GM12878 (cell line): ENCODE measurements around the gene TMEM266. TPM values are rescaled to one million over a fixed set of nuclear protein-coding genes. Genes with fewer than 3 reads are reported as not detected.

Experiments
- ATAC-seq: fragments of 200-7000 bp; cut with Tn5 transposase; 3 replicates; pipeline ENCODE4 v1.9.1; 2020; ENCODE audit warnings: mild to moderate bottlenecking, moderate library complexity
- BruUV-seq: library from RNA; stranded (reverse); fragments of 400-500 nt; replicated peaks from 2 replicates; lab custom pipeline; 2021; lab: Mats Ljungman, UMichigan
- CTCF ChIA-PET: fragments of 300-600 bp; sonication (Branson Sonifier 250); formaldehyde crosslinking; extraction: SDS; loops from one replicate; lab custom pipeline; 2021; ENCODE audit warnings: inconsistent platforms; lab: Yijun Ruan, JAX
- POLR2A ChIA-PET: fragments of 350-600 bp; formaldehyde crosslinking; extraction: SDS; loops from one replicate; lab custom pipeline; 2021; ENCODE audit warnings: inconsistent platforms; lab: Charles Lee
- RAD21 ChIA-PET: fragments of 300-600 bp; sonication (Branson Sonifier 250); formaldehyde crosslinking; loops from one replicate; lab custom pipeline; 2023; ENCODE audit warnings: antibody characterized with exemption; ENCODE audit not compliant: unreplicated experiment; lab: Charles Lee
- SMC1A ChIA-PET: fragments of 300-600 bp; sonication (Branson Sonifier 250); formaldehyde crosslinking; loops from one replicate; lab custom pipeline; 2023; ENCODE audit not compliant: unreplicated experiment, uncharacterized antibody; lab: Charles Lee
- DNase-seq: peaks from one replicate; pipeline ENCODE4 v3.0.0-alpha.2; 2011; ENCODE audit warnings: low read depth, low spot score
- FAIRE-seq: peaks from 3 replicates; lab custom pipeline; 2011; peaks lifted over from hg19 to GRCh38; lab: Jason Lieb, UNC
- H2AFZ ChIP-seq: 2 replicates; pipeline ENCODE4 v1.6.0; 2011; ENCODE audit warnings: low read depth, low read length, control low read depth; ENCODE audit not compliant: control insufficient read depth
- H3K27ac ChIP-seq: 2 replicates; pipeline ENCODE4 v1.5.1; 2011; ENCODE audit warnings: control low read depth; ENCODE audit not compliant: control insufficient read depth, insufficient read depth
- H3K27me3 ChIP-seq, 2 experiments: replicated peaks in 1 of 2; 2 replicates each; pipeline versions ENCODE4 v1.6.0 to v1.6.1; 2011; ENCODE audit warnings: low read length in 1 of 2; ENCODE audit not compliant: control insufficient read depth in 2 of 2, insufficient read depth in 2 of 2
- H3K36me3 ChIP-seq, 2 experiments: 2 replicates each; pipeline ENCODE4 v1.5.1; 2011; ENCODE audit warnings: low read length in 1 of 2; ENCODE audit not compliant: control insufficient read depth in 2 of 2, insufficient read depth in 2 of 2
- H3K4me1 ChIP-seq: 2 replicates; pipeline ENCODE4 v1.6.1; 2011; ENCODE audit warnings: mild to moderate bottlenecking, low read length, moderate library complexity, mixed read lengths; ENCODE audit not compliant: control insufficient read depth, insufficient read depth
- H3K4me2 ChIP-seq: 2 replicates; pipeline ENCODE4 v1.6.0; 2011; ENCODE audit warnings: control low read depth; ENCODE audit not compliant: control insufficient read depth, insufficient read depth
- H3K4me3 ChIP-seq: fragments of 200-600 bp; sonication (generic); 2 replicates; pipeline ENCODE4 v1.5.1; 2016
- H3K79me2 ChIP-seq: 2 replicates; pipeline ENCODE4 v1.6.0; 2011; ENCODE audit warnings: low read length; ENCODE audit not compliant: control insufficient read depth, insufficient read depth
- H3K9ac ChIP-seq: 2 replicates; pipeline ENCODE4 v1.8.0; 2011; ENCODE audit warnings: low read length, control low read depth, mixed read lengths; ENCODE audit not compliant: control insufficient read depth, insufficient read depth
- H3K9me3 ChIP-seq: replicated peaks from 3 replicates; pipeline ENCODE4 v1.5.1; 2011; ENCODE audit warnings: mild to moderate bottlenecking, low read length; ENCODE audit not compliant: control insufficient read depth, insufficient read depth
- H4K20me1 ChIP-seq: 2 replicates; pipeline ENCODE4 v1.6.0; 2011; ENCODE audit not compliant: control insufficient read depth, insufficient read depth
- EP300 ChIP-seq, 2 experiments: fragments of 150-350 bp in 1 of 2; IDR thresholded peaks; 2 replicates each; pipeline ENCODE4 v1.6.1; 2011 to 2012; ENCODE audit warnings: low read depth in 2 of 2, low read length in 2 of 2, borderline replicate concordance in 1 of 2, improper control_type of control experiment in 1 of 2, inconsistent platforms in 1 of 2; ENCODE audit not compliant: control insufficient read depth in 1 of 2
- FOS ChIP-seq: IDR thresholded peaks from 3 replicates; pipeline ENCODE4 v1.6.1; 2011; ENCODE audit warnings: borderline replicate concordance; ENCODE audit not compliant: insufficient read length; ENCODE audit errors: extremely low read depth
- MTA3 ChIP-seq: IDR thresholded peaks from 2 replicates; pipeline ENCODE4 v1.6.1; 2012; ENCODE audit warnings: low read length, inconsistent platforms, borderline replicate concordance
- SIX5 ChIP-seq: IDR thresholded peaks from 2 replicates; pipeline ENCODE4 v1.6.1; 2011; ENCODE audit warnings: mild to moderate bottlenecking, low read depth, low read length, moderate library complexity; ENCODE audit not compliant: severe bottlenecking
- WGBS: methylation state at CpG from one replicate; pipeline ENCODE4 v1.1.6; 2016; ENCODE audit warnings: low lambda C conversion rate; ENCODE audit not compliant: insufficient replicate concordance, insufficient coverage; ENCODE audit errors: missing lambda C conversion rate; 5-methylcytosine and 5-hydroxymethylcytosine counted together
- in situ Hi-C: fragments of 300-500 bp; cut with MboI; formaldehyde crosslinking; loops from 9 replicates; pipeline ENCODE4 v1.14.3; 2018; ENCODE audit warnings: mixed read lengths
- intact Hi-C: fragments of 100-400 bp; cut with micrococcal nuclease; formaldehyde crosslinking; loops from one replicate; pipeline ENCODE4 v1.14.2; 2022; ENCODE audit not compliant: unreplicated experiment
- polyA plus RNA-seq, 11 experiments: library from polyadenylated mRNA; depleted of rRNA in 4 of 11; unstranded in 6 of 11; stranded (reverse) in 5 of 11; fragments of >200 nt; fragmentation: Nextera tagmentation in 4 of 11; fragmentation: Illumina TruSeq in 1 of 11; extraction: Ambion mirVana in 4 of 11; extraction: Trizol in 1 of 11; gene quantifications; 1 replicate in 1 of 11; 2 replicates in 10 of 11; pipeline versions ENCODE4 v1.2.1 to v1.2.3, GENCODE V29; 2011 to 2016; ENCODE audit warnings: inconsistent platforms in 2 of 11, missing spikeins in 2 of 11, low read depth in 1 of 11
- total RNA-seq, 4 experiments: library from RNA; depleted of rRNA in 3 of 4; stranded (reverse); fragments of >200 nt in 3 of 4; fragmentation: Illumina TruSeq in 1 of 4; extraction: Trizol in 1 of 4; gene quantifications; 2 replicates each; pipeline versions ENCODE4 v1.2.1 to v1.2.3, GENCODE V29; 2013 to 2021
- TF ChIP-seq, protein P1 (sequence below): IDR thresholded peaks from 2 replicates; pipeline ENCODE4 v1.6.1; 2012; ENCODE audit warnings: mild to moderate bottlenecking, low read depth, low read length
- TF ChIP-seq, protein P2 (sequence below): fragments of 150-350 bp; IDR thresholded peaks from 2 replicates; pipeline ENCODE4 v1.6.1; 2016; ENCODE audit warnings: low read depth, low read length
- TF ChIP-seq, protein P3 (sequence below): IDR thresholded peaks from 2 replicates; pipeline ENCODE4 v1.6.1; 2012; ENCODE audit warnings: improper control_type of control experiment, low read depth, low read length; ENCODE audit not compliant: insufficient replicate concordance
- TF ChIP-seq, protein P4 (sequence below): IDR thresholded peaks from 2 replicates; pipeline ENCODE4 v1.6.1; 2011; ENCODE audit warnings: low read depth, low read length, improper control_type of control experiment, borderline replicate concordance

Gene TMEM266
- total and polyA plus RNA-seq, 10 of the 15 experiments (the other 5 are each of a cell fraction or from before 2014, with no cell fraction given), result 0.11 to 0.70 (median 0.39) TPM

DNA sequence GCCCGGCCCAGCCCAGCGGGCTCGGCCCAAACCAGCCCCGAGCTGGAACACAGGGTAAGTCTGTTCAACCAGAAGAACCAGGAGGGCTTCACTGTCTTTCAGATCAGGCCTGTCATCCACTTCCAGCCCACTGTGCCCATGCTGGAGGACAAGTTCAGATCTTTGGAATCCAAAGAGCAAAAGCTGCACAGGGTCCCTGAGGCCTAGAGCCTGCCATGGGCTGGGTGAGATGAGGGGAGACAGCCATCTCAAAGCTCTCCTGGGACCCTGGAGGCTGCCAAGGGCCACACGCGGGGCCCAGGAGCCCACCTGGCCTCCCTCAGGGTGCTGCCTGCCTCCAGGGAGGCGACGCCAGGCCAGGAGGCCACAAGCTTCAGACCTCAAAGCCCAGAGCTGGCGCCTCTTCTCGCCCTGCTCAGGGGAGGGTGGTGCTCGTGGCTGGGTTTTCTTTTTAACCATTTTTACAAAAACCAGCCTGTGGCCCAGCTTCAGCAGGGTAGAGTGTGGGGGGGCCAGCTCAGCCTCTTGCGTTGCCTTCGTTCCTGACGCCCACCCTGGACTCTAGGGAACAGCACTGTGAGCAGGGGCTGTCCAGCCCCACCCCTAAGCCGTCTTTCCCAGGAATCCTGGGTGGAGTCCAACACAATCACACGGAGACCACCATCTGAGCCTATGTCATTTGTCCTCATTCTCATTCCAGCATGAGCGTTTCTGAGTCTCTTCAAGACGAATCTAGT, 144.5 kb downstream of the TMEM266 start:
- H3K4me3 ChIP-seq, result no peak overlapping the region
- 95% methylated on average over 18 of the region's 18 CpGs for WGBS
- in situ Hi-C loops, result no loop called here
- H3K36me3 ChIP-seq, result peaks cover 3 to 5% of the 10 kb centered on the region in 2 experiments
- H3K9ac ChIP-seq, result no peak overlapping the region
- H3K4me1 ChIP-seq, result no peaks in the 10 kb centered on the region
- no peak for ATAC-seq
- H3K27me3 ChIP-seq, result no peaks in the 10 kb centered on the region
- intact Hi-C loops, result no loop called here
- no peak overlapping the region for H3K27ac ChIP-seq
- H3K79me2 ChIP-seq, result no peaks in the 10 kb centered on the region
- SMC1A ChIA-PET, result no interaction called here
- no peaks in the 10 kb centered on the region for H3K9me3 ChIP-seq
- no TSS peak for BruUV-seq
- no peak for DNase-seq
- no peak for FAIRE-seq
- no peaks in the 10 kb centered on the region for H4K20me1 ChIP-seq
- CTCF ChIA-PET, result no interaction called here
- RAD21 ChIA-PET, result no interaction called here
- POLR2A ChIA-PET, result no interaction called here
- no peak overlapping the region for H2AFZ ChIP-seq
- no peak overlapping the region for H3K4me2 ChIP-seq
- TF ChIP-seq SIX5 (no peak), MTA3 (no peak), FOS (no peak), EP300 (IDR thresholded peaks at IDR 0.05; ENCODE audit: borderline replicate concordance in 1 of 2, control insufficient read depth in 1 of 2, low read depth in 2 of 2, low read length in 2 of 2) (no peak)
- TF ChIP-seq, protein P1, sequence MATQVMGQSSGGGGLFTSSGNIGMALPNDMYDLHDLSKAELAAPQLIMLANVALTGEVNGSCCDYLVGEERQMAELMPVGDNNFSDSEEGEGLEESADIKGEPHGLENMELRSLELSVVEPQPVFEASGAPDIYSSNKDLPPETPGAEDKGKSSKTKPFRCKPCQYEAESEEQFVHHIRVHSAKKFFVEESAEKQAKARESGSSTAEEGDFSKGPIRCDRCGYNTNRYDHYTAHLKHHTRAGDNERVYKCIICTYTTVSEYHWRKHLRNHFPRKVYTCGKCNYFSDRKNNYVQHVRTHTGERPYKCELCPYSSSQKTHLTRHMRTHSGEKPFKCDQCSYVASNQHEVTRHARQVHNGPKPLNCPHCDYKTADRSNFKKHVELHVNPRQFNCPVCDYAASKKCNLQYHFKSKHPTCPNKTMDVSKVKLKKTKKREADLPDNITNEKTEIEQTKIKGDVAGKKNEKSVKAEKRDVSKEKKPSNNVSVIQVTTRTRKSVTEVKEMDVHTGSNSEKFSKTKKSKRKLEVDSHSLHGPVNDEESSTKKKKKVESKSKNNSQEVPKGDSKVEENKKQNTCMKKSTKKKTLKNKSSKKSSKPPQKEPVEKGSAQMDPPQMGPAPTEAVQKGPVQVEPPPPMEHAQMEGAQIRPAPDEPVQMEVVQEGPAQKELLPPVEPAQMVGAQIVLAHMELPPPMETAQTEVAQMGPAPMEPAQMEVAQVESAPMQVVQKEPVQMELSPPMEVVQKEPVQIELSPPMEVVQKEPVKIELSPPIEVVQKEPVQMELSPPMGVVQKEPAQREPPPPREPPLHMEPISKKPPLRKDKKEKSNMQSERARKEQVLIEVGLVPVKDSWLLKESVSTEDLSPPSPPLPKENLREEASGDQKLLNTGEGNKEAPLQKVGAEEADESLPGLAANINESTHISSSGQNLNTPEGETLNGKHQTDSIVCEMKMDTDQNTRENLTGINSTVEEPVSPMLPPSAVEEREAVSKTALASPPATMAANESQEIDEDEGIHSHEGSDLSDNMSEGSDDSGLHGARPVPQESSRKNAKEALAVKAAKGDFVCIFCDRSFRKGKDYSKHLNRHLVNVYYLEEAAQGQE, result no peak
- TF ChIP-seq, protein P2, sequence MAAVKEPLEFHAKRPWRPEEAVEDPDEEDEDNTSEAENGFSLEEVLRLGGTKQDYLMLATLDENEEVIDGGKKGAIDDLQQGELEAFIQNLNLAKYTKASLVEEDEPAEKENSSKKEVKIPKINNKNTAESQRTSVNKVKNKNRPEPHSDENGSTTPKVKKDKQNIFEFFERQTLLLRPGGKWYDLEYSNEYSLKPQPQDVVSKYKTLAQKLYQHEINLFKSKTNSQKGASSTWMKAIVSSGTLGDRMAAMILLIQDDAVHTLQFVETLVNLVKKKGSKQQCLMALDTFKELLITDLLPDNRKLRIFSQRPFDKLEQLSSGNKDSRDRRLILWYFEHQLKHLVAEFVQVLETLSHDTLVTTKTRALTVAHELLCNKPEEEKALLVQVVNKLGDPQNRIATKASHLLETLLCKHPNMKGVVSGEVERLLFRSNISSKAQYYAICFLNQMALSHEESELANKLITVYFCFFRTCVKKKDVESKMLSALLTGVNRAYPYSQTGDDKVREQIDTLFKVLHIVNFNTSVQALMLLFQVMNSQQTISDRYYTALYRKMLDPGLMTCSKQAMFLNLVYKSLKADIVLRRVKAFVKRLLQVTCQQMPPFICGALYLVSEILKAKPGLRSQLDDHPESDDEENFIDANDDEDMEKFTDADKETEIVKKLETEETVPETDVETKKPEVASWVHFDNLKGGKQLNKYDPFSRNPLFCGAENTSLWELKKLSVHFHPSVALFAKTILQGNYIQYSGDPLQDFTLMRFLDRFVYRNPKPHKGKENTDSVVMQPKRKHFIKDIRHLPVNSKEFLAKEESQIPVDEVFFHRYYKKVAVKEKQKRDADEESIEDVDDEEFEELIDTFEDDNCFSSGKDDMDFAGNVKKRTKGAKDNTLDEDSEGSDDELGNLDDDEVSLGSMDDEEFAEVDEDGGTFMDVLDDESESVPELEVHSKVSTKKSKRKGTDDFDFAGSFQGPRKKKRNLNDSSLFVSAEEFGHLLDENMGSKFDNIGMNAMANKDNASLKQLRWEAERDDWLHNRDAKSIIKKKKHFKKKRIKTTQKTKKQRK, result no peak
- TF ChIP-seq, protein P3, sequence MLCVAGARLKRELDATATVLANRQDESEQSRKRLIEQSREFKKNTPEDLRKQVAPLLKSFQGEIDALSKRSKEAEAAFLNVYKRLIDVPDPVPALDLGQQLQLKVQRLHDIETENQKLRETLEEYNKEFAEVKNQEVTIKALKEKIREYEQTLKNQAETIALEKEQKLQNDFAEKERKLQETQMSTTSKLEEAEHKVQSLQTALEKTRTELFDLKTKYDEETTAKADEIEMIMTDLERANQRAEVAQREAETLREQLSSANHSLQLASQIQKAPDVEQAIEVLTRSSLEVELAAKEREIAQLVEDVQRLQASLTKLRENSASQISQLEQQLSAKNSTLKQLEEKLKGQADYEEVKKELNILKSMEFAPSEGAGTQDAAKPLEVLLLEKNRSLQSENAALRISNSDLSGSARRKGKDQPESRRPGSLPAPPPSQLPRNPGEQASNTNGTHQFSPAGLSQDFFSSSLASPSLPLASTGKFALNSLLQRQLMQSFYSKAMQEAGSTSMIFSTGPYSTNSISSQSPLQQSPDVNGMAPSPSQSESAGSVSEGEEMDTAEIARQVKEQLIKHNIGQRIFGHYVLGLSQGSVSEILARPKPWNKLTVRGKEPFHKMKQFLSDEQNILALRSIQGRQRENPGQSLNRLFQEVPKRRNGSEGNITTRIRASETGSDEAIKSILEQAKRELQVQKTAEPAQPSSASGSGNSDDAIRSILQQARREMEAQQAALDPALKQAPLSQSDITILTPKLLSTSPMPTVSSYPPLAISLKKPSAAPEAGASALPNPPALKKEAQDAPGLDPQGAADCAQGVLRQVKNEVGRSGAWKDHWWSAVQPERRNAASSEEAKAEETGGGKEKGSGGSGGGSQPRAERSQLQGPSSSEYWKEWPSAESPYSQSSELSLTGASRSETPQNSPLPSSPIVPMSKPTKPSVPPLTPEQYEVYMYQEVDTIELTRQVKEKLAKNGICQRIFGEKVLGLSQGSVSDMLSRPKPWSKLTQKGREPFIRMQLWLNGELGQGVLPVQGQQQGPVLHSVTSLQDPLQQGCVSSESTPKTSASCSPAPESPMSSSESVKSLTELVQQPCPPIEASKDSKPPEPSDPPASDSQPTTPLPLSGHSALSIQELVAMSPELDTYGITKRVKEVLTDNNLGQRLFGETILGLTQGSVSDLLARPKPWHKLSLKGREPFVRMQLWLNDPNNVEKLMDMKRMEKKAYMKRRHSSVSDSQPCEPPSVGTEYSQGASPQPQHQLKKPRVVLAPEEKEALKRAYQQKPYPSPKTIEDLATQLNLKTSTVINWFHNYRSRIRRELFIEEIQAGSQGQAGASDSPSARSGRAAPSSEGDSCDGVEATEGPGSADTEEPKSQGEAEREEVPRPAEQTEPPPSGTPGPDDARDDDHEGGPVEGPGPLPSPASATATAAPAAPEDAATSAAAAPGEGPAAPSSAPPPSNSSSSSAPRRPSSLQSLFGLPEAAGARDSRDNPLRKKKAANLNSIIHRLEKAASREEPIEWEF, result no peak
- TF ChIP-seq, protein P4, sequence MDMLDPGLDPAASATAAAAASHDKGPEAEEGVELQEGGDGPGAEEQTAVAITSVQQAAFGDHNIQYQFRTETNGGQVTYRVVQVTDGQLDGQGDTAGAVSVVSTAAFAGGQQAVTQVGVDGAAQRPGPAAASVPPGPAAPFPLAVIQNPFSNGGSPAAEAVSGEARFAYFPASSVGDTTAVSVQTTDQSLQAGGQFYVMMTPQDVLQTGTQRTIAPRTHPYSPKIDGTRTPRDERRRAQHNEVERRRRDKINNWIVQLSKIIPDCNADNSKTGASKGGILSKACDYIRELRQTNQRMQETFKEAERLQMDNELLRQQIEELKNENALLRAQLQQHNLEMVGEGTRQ, result no peak
